Uterus (tissue), 4 donors: ENCODE measurements around the gene NDUFA1. TPM values are rescaled to one million over a fixed set of nuclear protein-coding genes. Genes with fewer than 3 reads are reported as not detected.
"Not testable (repeated sequence)": the region's sequence is repeated elsewhere in the genome, so short reads cannot be mapped to it uniquely, and the experiment has no call there.

ENCODE experiments used
- DNase-seq, 2 donors: peaks; one replicate each; pipeline ENCODE4 v3.0.0-alpha.2; 2019 to 2020
- H3K27ac ChIP-seq, 2 donors: fragments of 200-600 bp; sonication (generic); 1 replicate in 1 of 2; 2 replicates in 1 of 2; pipeline ENCODE4 v1.5.1; 2016 to 2018
- H3K27me3 ChIP-seq, 2 donors: fragments of 200-600 bp; sonication (generic); one replicate each; pipeline ENCODE4 v1.5.1; 2018 to 2019; ENCODE audit warnings: control low read depth in 1 of 2
- H3K36me3 ChIP-seq, 2 donors: fragments of 200-600 bp; sonication (generic); one replicate each; pipeline ENCODE4 v1.5.1; 2019; ENCODE audit warnings: control low read depth in 1 of 2
- H3K4me1 ChIP-seq, 2 donors: fragments of 200-600 bp; sonication (generic); one replicate each; pipeline ENCODE4 v1.5.1; 2018 to 2019; ENCODE audit warnings: control low read depth in 1 of 2
- H3K4me3 ChIP-seq, 2 donors: fragments of 200-600 bp; sonication (generic); 1 replicate in 1 of 2; 2 replicates in 1 of 2; pipeline ENCODE4 v1.5.1; 2018 to 2019; ENCODE audit warnings: mild to moderate bottlenecking in 1 of 2
- H3K9me3 ChIP-seq, 2 donors: fragments of 200-600 bp; sonication (generic); one replicate each; pipeline ENCODE4 v1.5.1; 2019; ENCODE audit warnings: control low read depth in 1 of 2
- CTCF ChIP-seq, 4 experiments: fragments of 200-600 bp in 2 of 4; fragments of 450-650 bp in 2 of 4; sonication (generic) in 2 of 4; IDR thresholded peaks; one replicate each; pipeline ENCODE4 v1.5.1; 2016 to 2019; ENCODE audit warnings: antibody characterized with exemption in 4 of 4, mild to moderate bottlenecking in 2 of 4, moderate library complexity in 1 of 4
- POLR2A ChIP-seq, 2 donors: fragments of 450-650 bp; IDR thresholded peaks; one replicate each; pipeline ENCODE4 v1.6.1; 2016; ENCODE audit warnings: antibody characterized with exemption in 2 of 2, mild to moderate bottlenecking in 1 of 2, moderate library complexity in 1 of 2
- intact Hi-C: fragments of 100-400 bp; cut with DNase I; formaldehyde crosslinking; loops from one replicate; pipeline ENCODE4 v1.15.1; 2023; ENCODE audit warnings: low total_unique reads
- total RNA-seq, 4 donors: library from RNA; depleted of rRNA in 3 of 4; stranded (reverse); fragments of >200 nt in 3 of 4; gene quantifications; one replicate each; pipeline versions ENCODE4 v1.1.0 to v1.2.4, GENCODE V29; 2014 to 2023
- donor health status: DM: yes; HTN: yes; CAD: no.

The NDUFA1 gene
- 100 to 1,000 TPM in 1 of 4 donors, 10 to 100 TPM in 2, 1 to 10 TPM in 1; 5.1 to 112 (median 33.7) TPM for total RNA-seq

GRCh38 chrX:119871599-119872395 lies at the start of gene NDUFA1, which contains the start of gene RNF113A:
Gene NDUFA1 (plus strand): TSS chrX:119871832. CDS start chrX:119871912, 80 bp downstream.
Gene RNF113A (minus strand): TSS chrX:119871733. CDS start chrX:119871613, 120 bp downstream.
- Histone ChIP-seq H3K27me3 (no peaks in the 10 kb centered on the region), H3K9me3 (no peaks in the 10 kb centered on the region), H3K4me1 (no peaks in the 10 kb centered on the region), H3K36me3 (no peaks in the 10 kb centered on the region), H3K27ac (peak within 1 kb of the TSS; percentile 90 to 91), H3K4me3 (peak within 1 kb of the TSS; percentile 63)
- intact Hi-C loops = no loop called here
- peak; percentile 76 to 82 for DNase-seq
- TF ChIP-seq POLR2A (IDR thresholded peaks at IDR 0.05) = peak; percentile 38 to 69
- no peak for TF ChIP-seq CTCF (IDR thresholded peaks at IDR 0.05)

- H3K9me3 ChIP-seq, intact Hi-C loops, H3K4me1 ChIP-seq, DNase-seq, H3K4me3 ChIP-seq, H3K27me3 ChIP-seq, H3K36me3 ChIP-seq, H3K27ac ChIP-seq: not testable (repeated sequence)
Observed at GRCh38 chrX:119824221-119824620, 47.4 kb upstream of the NDUFA1 start.

- no peak for DNase-seq
- no peaks in the 10 kb centered on the region for H3K36me3 ChIP-seq
- H3K27me3 ChIP-seq = no peaks in the 10 kb centered on the region
- H3K4me3 ChIP-seq = no peak overlapping the region
- TF ChIP-seq CTCF (IDR thresholded peaks at IDR 0.05) (no peak), POLR2A (IDR thresholded peaks at IDR 0.05) (no peak)
- no peaks in the 10 kb centered on the region for H3K4me1 ChIP-seq
- intact Hi-C loops = no loop called here
- H3K27ac ChIP-seq = no peak overlapping the region
- H3K9me3 ChIP-seq = no peaks in the 10 kb centered on the region
Observed at GRCh38 chrX:119826399-119826959, 45.2 kb upstream of the NDUFA1 start.

GRCh38 chrX:119828446-119828845 lies 43.2 kb upstream of the NDUFA1 start:
- no peak for DNase-seq
- no peaks in the 10 kb centered on the region for H3K27me3 ChIP-seq
- TF ChIP-seq CTCF (IDR thresholded peaks at IDR 0.05) = no peak
- TF ChIP-seq POLR2A (IDR thresholded peaks at IDR 0.05) = no peak
- no peaks in the 10 kb centered on the region for H3K36me3 ChIP-seq
- intact Hi-C loops = no loop called here
- H3K9me3 ChIP-seq = no peaks in the 10 kb centered on the region
- H3K4me1 ChIP-seq = no peaks in the 10 kb centered on the region
- H3K27ac ChIP-seq = no peak overlapping the region
- no peak overlapping the region for H3K4me3 ChIP-seq

GRCh38 chrX:119833905-119834304 lies 37.7 kb upstream of the NDUFA1 start:
- H3K9me3 ChIP-seq = no peaks in the 10 kb centered on the region
- intact Hi-C loops = no loop called here
- no peaks in the 10 kb centered on the region for H3K4me1 ChIP-seq
- H3K36me3 ChIP-seq = no peaks in the 10 kb centered on the region
- no peak for DNase-seq
- TF ChIP-seq POLR2A (IDR thresholded peaks at IDR 0.05) (no peak), CTCF (IDR thresholded peaks at IDR 0.05) (no peak)
- no peak overlapping the region for H3K4me3 ChIP-seq
- no peak overlapping the region for H3K27ac ChIP-seq
- H3K27me3 ChIP-seq = no peaks in the 10 kb centered on the region
